H9 (cell line): ENCODE data around the gene PTPRN2. TPM values are rescaled to one million over a fixed set of nuclear protein-coding genes. Genes with fewer than 3 reads are reported as not detected.

ENCODE experiments used
- DNase-seq: peaks from one replicate; pipeline ENCODE4 v3.0.0-alpha.2; 2017
- H2AFZ ChIP-seq: one replicate; pipeline ENCODE4 v1.6.1; 2013; ENCODE audit warnings: mild to moderate bottlenecking, low read length, control low read depth, moderate library complexity
- H2AK5ac ChIP-seq: 2 replicates; pipeline ENCODE4 v1.6.1; 2013; ENCODE audit warnings: low read length, control low read depth, mixed read lengths; ENCODE audit not compliant: insufficient read length
- H2BK120ac ChIP-seq: one replicate; pipeline ENCODE4 v1.6.1; 2013; ENCODE audit warnings: low read depth, mild to moderate bottlenecking, low read length, control low read depth, inconsistent platforms; ENCODE audit not compliant: poor library complexity, severe bottlenecking
- H2BK12ac ChIP-seq: 2 replicates; pipeline ENCODE4 v1.6.1; 2013; ENCODE audit warnings: low read length, control low read depth, mixed read lengths, low read depth; ENCODE audit not compliant: insufficient read length
- H2BK15ac ChIP-seq: 2 replicates; pipeline ENCODE4 v1.6.1; 2013; ENCODE audit warnings: low read depth, low read length, control low read depth
- H2BK20ac ChIP-seq: one replicate; pipeline ENCODE4 v1.6.1; 2013; ENCODE audit warnings: low read depth, mild to moderate bottlenecking, low read length, control low read depth, inconsistent platforms; ENCODE audit not compliant: poor library complexity, severe bottlenecking
- H2BK5ac ChIP-seq: 2 replicates; pipeline ENCODE4 v1.6.1; 2013; ENCODE audit warnings: low read length, control low read depth, mixed read lengths; ENCODE audit not compliant: insufficient read length
- H3K14ac ChIP-seq: 2 replicates; pipeline ENCODE4 v1.6.1; 2013; ENCODE audit warnings: low read length, control low read depth; ENCODE audit not compliant: insufficient read depth
- H3K18ac ChIP-seq: 2 replicates; pipeline ENCODE4 v1.6.1; 2013; ENCODE audit warnings: low read depth, mild to moderate bottlenecking, mixed read lengths, low read length, control low read depth; ENCODE audit not compliant: insufficient read length
- H3K23ac ChIP-seq: 2 replicates; pipeline ENCODE4 v1.6.1; 2013; ENCODE audit warnings: low read length, control low read depth, mixed read lengths, low read depth; ENCODE audit not compliant: insufficient read length
- H3K23me2 ChIP-seq: 2 replicates; pipeline ENCODE4 v1.6.1; 2013; ENCODE audit warnings: low read depth, mild to moderate bottlenecking, mixed read lengths, low read length, control low read depth; ENCODE audit not compliant: insufficient read length, poor library complexity, severe bottlenecking
- H3K27ac ChIP-seq: 2 replicates; pipeline ENCODE4 v1.5.1; 2013; ENCODE audit warnings: low read length, control low read depth, mixed read lengths, low read depth; ENCODE audit not compliant: insufficient read length
- H3K27me3 ChIP-seq: 2 replicates; pipeline ENCODE4 v1.6.1; 2013; ENCODE audit warnings: low read length, control low read depth, inconsistent platforms; ENCODE audit not compliant: insufficient read depth
- H3K4ac ChIP-seq: 2 replicates; pipeline ENCODE4 v1.6.1; 2013; ENCODE audit warnings: low read depth, mild to moderate bottlenecking, control low read depth, inconsistent platforms, low read length, moderate library complexity
- H3K4me1 ChIP-seq: 2 replicates; pipeline ENCODE4 v1.6.1; 2013; ENCODE audit warnings: low read length, control low read depth, inconsistent platforms; ENCODE audit not compliant: insufficient read depth
- H3K4me2 ChIP-seq: 2 replicates; pipeline ENCODE4 v1.6.1; 2013; ENCODE audit warnings: low read length, control low read depth, mixed read lengths; ENCODE audit not compliant: insufficient read length, insufficient read depth
- H3K56ac ChIP-seq: 2 replicates; pipeline ENCODE4 v1.6.1; 2013; ENCODE audit warnings: low read depth, mild to moderate bottlenecking, mixed read lengths, low read length, control low read depth; ENCODE audit not compliant: insufficient read length
- H3K79me1 ChIP-seq: 2 replicates; pipeline ENCODE4 v1.6.1; 2013; ENCODE audit warnings: low read depth, mild to moderate bottlenecking, moderate library complexity, low read length, control low read depth, inconsistent platforms; ENCODE audit not compliant: insufficient read depth, poor library complexity, severe bottlenecking
- H3K79me2 ChIP-seq: 2 replicates; pipeline ENCODE4 v1.6.1; 2013; ENCODE audit warnings: low read length, control low read depth, inconsistent platforms; ENCODE audit not compliant: insufficient read depth
- H3K9ac ChIP-seq: 2 replicates; pipeline ENCODE4 v1.6.1; 2013; ENCODE audit warnings: low read length, control low read depth, mixed read lengths; ENCODE audit not compliant: insufficient read length; ENCODE audit errors: extremely low read depth
- H3K9me3 ChIP-seq: one replicate; pipeline ENCODE4 v1.6.1; 2013; ENCODE audit warnings: low read depth, low read length, inconsistent platforms; ENCODE audit not compliant: control insufficient read depth
- H3T11ph ChIP-seq: one replicate; pipeline ENCODE4 v1.6.1; 2013; ENCODE audit warnings: mild to moderate bottlenecking, low read length, control low read depth, inconsistent platforms
- H4K20me1 ChIP-seq: one replicate; pipeline ENCODE4 v1.6.1; 2013; ENCODE audit not compliant: control insufficient read depth, insufficient read length, insufficient read depth
- H4K5ac ChIP-seq: 2 replicates; pipeline ENCODE4 v1.6.1; 2013; ENCODE audit warnings: low read depth, mild to moderate bottlenecking, mixed read lengths, low read length, control low read depth; ENCODE audit not compliant: insufficient read length
- H4K8ac ChIP-seq: replicated peaks from 2 replicates; pipeline ENCODE4 v1.6.1; 2013; ENCODE audit warnings: low read length, control low read depth, mixed read lengths, low read depth; ENCODE audit not compliant: insufficient read length
- H4K91ac ChIP-seq: 2 replicates; pipeline ENCODE4 v1.6.1; 2013; ENCODE audit warnings: low read depth, mild to moderate bottlenecking, moderate library complexity, mixed read lengths, low read length, control low read depth; ENCODE audit not compliant: insufficient read length
- H3K27ac Mint-ChIP-seq, 3 experiments: 2 replicates in 2 of 3; 3 replicates in 1 of 3; pipeline ENCODE4 v1.8.0; 2020 to 2021; ENCODE audit warnings: mixed read lengths in 3 of 3, mild to moderate bottlenecking in 1 of 3, moderate library complexity in 1 of 3
- H3K27me3 Mint-ChIP-seq: 2 replicates; pipeline ENCODE4 v1.8.0; 2021; ENCODE audit warnings: low read depth, mild to moderate bottlenecking, moderate library complexity, mixed read lengths
- H3K36me3 Mint-ChIP-seq, 3 experiments: 2 replicates in 2 of 3; 3 replicates in 1 of 3; pipeline ENCODE4 v1.8.0; 2020 to 2021; ENCODE audit warnings: low read depth in 3 of 3, mixed read lengths in 3 of 3; ENCODE audit not compliant: insufficient read depth in 1 of 3
- H3K4me1 Mint-ChIP-seq, 2 experiments: 2 replicates each; pipeline ENCODE4 v1.8.0; 2020; ENCODE audit warnings: mixed read lengths in 2 of 2
- H3K4me3 Mint-ChIP-seq, 2 experiments: 2 replicates in 1 of 2; 3 replicates in 1 of 2; pipeline ENCODE4 v1.8.0; 2020 to 2021; ENCODE audit warnings: mild to moderate bottlenecking in 2 of 2, mixed read lengths in 2 of 2, moderate library complexity in 1 of 2
- H3K9me3 Mint-ChIP-seq, 2 experiments: 2 replicates in 1 of 2; 3 replicates in 1 of 2; pipeline ENCODE4 v1.8.0; 2020; ENCODE audit warnings: mild to moderate bottlenecking in 2 of 2, mixed read lengths in 2 of 2, moderate library complexity in 1 of 2
- WGBS: extraction: QIAGEN DNeasy Blood & Tissue Kit; methylation state at CpG from one replicate; pipeline ENCODE4 v1.1.7; 2013; ENCODE audit warnings: missing lambda C conversion rate, low lambda C conversion rate, mixed read lengths; ENCODE audit not compliant: insufficient read length; ENCODE audit errors: extremely low coverage; 5-methylcytosine and 5-hydroxymethylcytosine counted together
- total RNA-seq: library from RNA; stranded (reverse); gene quantifications from 2 replicates; pipeline ENCODE4 v1.2.1, GENCODE V29; 2021
- TF ChIP-seq, protein P1 (sequence below): fragments of 200-600 bp; sonication (generic); conservative IDR thresholded peaks from 3 replicates; pipeline ENCODE4 v1.8.0; 2021; ENCODE audit warnings: antibody characterized with exemption, mild to moderate bottlenecking

The PTPRN2 gene
- total RNA-seq, 1 experiment from 2014 or later: 5.2 TPM

DNA sequence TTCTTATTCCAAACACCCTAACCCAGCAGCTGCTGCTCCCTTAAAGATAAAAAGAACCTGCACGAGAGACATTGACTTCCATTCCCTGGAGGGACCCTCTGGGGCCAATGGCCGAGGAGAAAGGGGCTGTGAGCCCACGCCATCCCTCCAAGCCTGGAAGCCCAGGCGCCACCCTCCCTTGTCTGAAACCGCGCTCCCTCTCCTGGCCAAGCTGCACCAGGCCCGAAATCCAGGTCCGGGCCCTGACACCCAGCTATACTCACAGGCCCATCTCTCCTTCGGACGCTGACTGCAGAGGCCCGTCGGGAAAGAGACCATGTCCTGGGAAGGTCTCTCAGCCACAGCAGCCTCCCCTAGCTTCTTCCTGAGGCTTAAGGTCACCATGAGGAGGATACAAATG is 196.5 kb downstream of the PTPRN2 start:
- no peak overlapping the region for H3K27ac Mint-ChIP-seq

More for the DNA sequence above, 196.5 kb downstream of the PTPRN2 start:
- Histone ChIP-seq H3K56ac (no peak overlapping the region), H4K91ac (no peak overlapping the region), H3K79me2 (no peaks in the 10 kb centered on the region), H4K8ac (no peak overlapping the region), H3K18ac (no peak overlapping the region), H2BK5ac (no peak overlapping the region), H2BK12ac (no peak overlapping the region), H4K20me1 (no peaks in the 10 kb centered on the region), H2AK5ac (no peak overlapping the region), H2BK20ac (no peak overlapping the region), H3K4me1 (no peaks in the 10 kb centered on the region), H3K79me1 (no peaks in the 10 kb centered on the region), H3K14ac (no peak overlapping the region), H3K9ac (no peak overlapping the region), H4K5ac (no peak overlapping the region), H3K27me3 (no peaks in the 10 kb centered on the region), H3K23me2 (no peaks in the 10 kb centered on the region), H3K4me2 (no peak overlapping the region), H2BK15ac (no peak overlapping the region), H3T11ph (no peak overlapping the region), H3K4ac (no peak overlapping the region), H3K27ac (no peak overlapping the region), H3K23ac (no peak overlapping the region), H2BK120ac (no peak overlapping the region), H2AFZ (no peak overlapping the region), H3K9me3 (no peaks in the 10 kb centered on the region)
- Mint-ChIP-seq H3K27me3 (peaks cover 25% of the 10 kb centered on the region), H3K4me3 (no peak overlapping the region), H3K4me1 (peaks cover 11 to 21% of the 10 kb centered on the region in 2 experiments), H3K9me3 (peaks cover 0 to 3% of the 10 kb centered on the region in 2 experiments; a peak in 1 of 5 replicates), H3K36me3 (no peaks in the 10 kb centered on the region; a peak in 1 of 7 replicates)
- TF ChIP-seq, protein P1, sequence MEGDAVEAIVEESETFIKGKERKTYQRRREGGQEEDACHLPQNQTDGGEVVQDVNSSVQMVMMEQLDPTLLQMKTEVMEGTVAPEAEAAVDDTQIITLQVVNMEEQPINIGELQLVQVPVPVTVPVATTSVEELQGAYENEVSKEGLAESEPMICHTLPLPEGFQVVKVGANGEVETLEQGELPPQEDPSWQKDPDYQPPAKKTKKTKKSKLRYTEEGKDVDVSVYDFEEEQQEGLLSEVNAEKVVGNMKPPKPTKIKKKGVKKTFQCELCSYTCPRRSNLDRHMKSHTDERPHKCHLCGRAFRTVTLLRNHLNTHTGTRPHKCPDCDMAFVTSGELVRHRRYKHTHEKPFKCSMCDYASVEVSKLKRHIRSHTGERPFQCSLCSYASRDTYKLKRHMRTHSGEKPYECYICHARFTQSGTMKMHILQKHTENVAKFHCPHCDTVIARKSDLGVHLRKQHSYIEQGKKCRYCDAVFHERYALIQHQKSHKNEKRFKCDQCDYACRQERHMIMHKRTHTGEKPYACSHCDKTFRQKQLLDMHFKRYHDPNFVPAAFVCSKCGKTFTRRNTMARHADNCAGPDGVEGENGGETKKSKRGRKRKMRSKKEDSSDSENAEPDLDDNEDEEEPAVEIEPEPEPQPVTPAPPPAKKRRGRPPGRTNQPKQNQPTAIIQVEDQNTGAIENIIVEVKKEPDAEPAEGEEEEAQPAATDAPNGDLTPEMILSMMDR: 0 out of 3 replicates have a peak, but pooled peaks have one; percentile 18
- DNase-seq: no peak
- no CpG with 5 or more reads among the region's 12 CpGs for WGBS
